DOHH2 (cell line): ENCODE results near the gene AKT2.

Source experiments
- H3F3A ChIP-seq: fragments of 200-600 bp; sonication (generic), shearing (Covaris generic); 2 replicates; pipeline ENCODE4 v1.6.0; 2016; ENCODE audit warnings: antibody characterized with exemption, mild to moderate bottlenecking; ENCODE audit not compliant: control insufficient read depth, insufficient read depth
- H3K27ac ChIP-seq: fragments of 200-600 bp; sonication (generic); 2 replicates; pipeline ENCODE4 v1.5.1; 2014; ENCODE audit warnings: low read depth, mild to moderate bottlenecking, low read length, moderate library complexity
- H3K27me3 ChIP-seq: fragments of 200-600 bp; sonication (generic); 2 replicates; pipeline ENCODE4 v1.6.1; 2014; ENCODE audit warnings: mild to moderate bottlenecking, low read length, mixed read lengths; ENCODE audit not compliant: control insufficient read depth
- H3K36me3 ChIP-seq: fragments of 200-600 bp; sonication (generic); 2 replicates; pipeline ENCODE4 v1.6.1; 2014; ENCODE audit warnings: mild to moderate bottlenecking, low read length, moderate library complexity, mixed read lengths; ENCODE audit not compliant: control insufficient read depth
- H3K4me1 ChIP-seq: fragments of 200-600 bp; sonication (generic); 2 replicates; pipeline ENCODE4 v1.6.1; 2014; ENCODE audit warnings: mild to moderate bottlenecking, low read length, mixed read lengths; ENCODE audit not compliant: control insufficient read depth
- H3K4me2 ChIP-seq: fragments of 200-600 bp; sonication (generic); 2 replicates; pipeline ENCODE4 v1.6.0; 2014; ENCODE audit warnings: mild to moderate bottlenecking, low read length, moderate library complexity
- H3K4me3 ChIP-seq: fragments of 200-600 bp; sonication (generic); 2 replicates; pipeline ENCODE4 v1.5.1; 2014; ENCODE audit warnings: mild to moderate bottlenecking, low read length, mixed read lengths
- H3K79me2 ChIP-seq: fragments of 200-600 bp; sonication (generic); 2 replicates; pipeline ENCODE4 v1.6.1; 2014; ENCODE audit warnings: mild to moderate bottlenecking, low read length, mixed read lengths; ENCODE audit not compliant: control insufficient read depth
- H3K9me2 ChIP-seq: fragments of 200-600 bp; sonication (generic); replicated peaks from 2 replicates; pipeline ENCODE4 v1.6.1; 2014; ENCODE audit warnings: mild to moderate bottlenecking, low read length, mixed read lengths; ENCODE audit not compliant: control insufficient read depth
- H3K9me3 ChIP-seq: fragments of 200-600 bp; sonication (generic); 2 replicates; pipeline ENCODE4 v1.6.1; 2014; ENCODE audit warnings: antibody characterized with exemption, low read length, mixed read lengths; ENCODE audit not compliant: control insufficient read depth, insufficient read depth
- H4K20me1 ChIP-seq: fragments of 200-600 bp; sonication (generic); 2 replicates; pipeline ENCODE4 v1.6.0; 2014; ENCODE audit warnings: low read depth, mild to moderate bottlenecking, antibody characterized with exemption, low read length, moderate library complexity; ENCODE audit not compliant: control insufficient read depth, insufficient read depth
- CTCF ChIP-seq: fragments of 200-600 bp; sonication (generic); IDR thresholded peaks from one replicate; pipeline ENCODE4 v1.5.1; 2014; ENCODE audit warnings: antibody characterized with exemption, mild to moderate bottlenecking, low read depth, low read length; ENCODE audit not compliant: poor library complexity, severe bottlenecking
- EZH2phosphoT487 ChIP-seq: fragments of 200-600 bp; sonication (generic); IDR thresholded peaks from 2 replicates; pipeline ENCODE4 v1.6.1; 2017; ENCODE audit warnings: borderline replicate concordance, mild to moderate bottlenecking, antibody characterized with exemption, low read length, moderate library complexity, mixed read lengths

AKT2 gene

GRCh38 chr19:40241125-40241808, 43.9 kb downstream of the AKT2 start:
- H3K4me2 ChIP-seq: no peak overlapping the region
- no peaks in the 10 kb centered on the region for H4K20me1 ChIP-seq
- no peaks in the 10 kb centered on the region for H3F3A ChIP-seq
- 0 out of 2 replicates have a peak, but pooled peaks cover under 1% of the 10 kb centered on the region for H3K79me2 ChIP-seq
- no peak overlapping the region for H3K27ac ChIP-seq
- H3K4me3 ChIP-seq: no peak overlapping the region
- H3K36me3 ChIP-seq: peaks cover 41% of the 10 kb centered on the region
- no peaks in the 10 kb centered on the region for H3K4me1 ChIP-seq
- no peaks in the 10 kb centered on the region for H3K9me3 ChIP-seq
- no peaks in the 10 kb centered on the region for H3K27me3 ChIP-seq
- no peak for TF ChIP-seq EZH2phosphoT487
- no peak for TF ChIP-seq CTCF
- H3K9me2 ChIP-seq: no peaks in the 10 kb centered on the region

- Histone ChIP-seq H3K4me1 (no peaks in the 10 kb centered on the region), H3F3A (no peaks in the 10 kb centered on the region), H3K27ac (no peak overlapping the region), H3K79me2 (no peaks in the 10 kb centered on the region), H4K20me1 (no peaks in the 10 kb centered on the region), H3K4me3 (no peak overlapping the region), H3K4me2 (no peak overlapping the region), H3K9me3 (no peaks in the 10 kb centered on the region), H3K9me2 (no peaks in the 10 kb centered on the region), H3K36me3 (peaks cover 51% of the 10 kb centered on the region), H3K27me3 (no peaks in the 10 kb centered on the region)
- TF ChIP-seq CTCF (no peak), EZH2phosphoT487 (no peak)
Observed at GRCh38 chr19:40240332-40240731, 44.8 kb downstream of the AKT2 start.

GRCh38 chr19:40239415-40240226, 45.5 kb downstream of the AKT2 start:
- H3K4me1 ChIP-seq: no peaks in the 10 kb centered on the region
- no peaks in the 10 kb centered on the region for H3F3A ChIP-seq
- no peaks in the 10 kb centered on the region for H3K27me3 ChIP-seq
- no peaks in the 10 kb centered on the region for H3K9me2 ChIP-seq
- no peak overlapping the region for H3K27ac ChIP-seq
- no peaks in the 10 kb centered on the region for H3K9me3 ChIP-seq
- TF ChIP-seq EZH2phosphoT487 (no peak), CTCF (no peak)
- H3K36me3 ChIP-seq: peaks cover 54% of the 10 kb centered on the region
- H3K79me2 ChIP-seq: no peaks in the 10 kb centered on the region
- H3K4me3 ChIP-seq: no peak overlapping the region
- H4K20me1 ChIP-seq: no peaks in the 10 kb centered on the region
- no peak overlapping the region for H3K4me2 ChIP-seq
